K562 (cell line): ENCODE data around the gene SOST.

Experiments
- ELK3 ChIP-seq: fragments of 450-650 bp; formaldehyde crosslinking; IDR thresholded peaks from 2 replicates; pipeline ENCODE4 v1.4.0; 2020; ENCODE audit warnings: mild to moderate bottlenecking
- MAX ChIP-seq: sonication (generic); formaldehyde crosslinking; IDR thresholded peaks from 2 replicates; pipeline ENCODE4 v1.9.0; 2022; ENCODE audit warnings: mild to moderate bottlenecking, missing genetic modification reagents
- NRF1 ChIP-seq, 2 experiments: fragments of 450-650 bp; IDR thresholded peaks in 1 of 2; conservative IDR thresholded peaks in 1 of 2; 2 replicates each; pipeline ENCODE4 v1.6.1; 2014; ENCODE audit warnings: mild to moderate bottlenecking in 2 of 2
- SPI1 ChIP-seq: IDR thresholded peaks from 2 replicates; pipeline ENCODE4 v1.6.1; 2011; ENCODE audit warnings: low read depth, low read length, control low read depth, borderline replicate concordance
- TCF7L2 ChIP-seq: fragments of 150-350 bp; IDR thresholded peaks from 2 replicates; pipeline ENCODE4 v1.6.1; 2016; ENCODE audit warnings: low read depth, mild to moderate bottlenecking, low read length, moderate library complexity
- TRIM28 ChIP-seq: fragments of 450-650 bp; IDR thresholded peaks from 2 replicates; pipeline ENCODE4 v1.6.1; 2017
- WHSC1 ChIP-seq: IDR thresholded peaks from one replicate; pipeline ENCODE4 v1.6.1; 2012; ENCODE audit warnings: low read length, control low read depth, inconsistent platforms
- ZBTB34 ChIP-seq: fragments of 250-450 bp; sonication (Bioruptor Pico); IDR thresholded peaks from 2 replicates; pipeline ENCODE4 v1.8.0; 2021; ENCODE audit warnings: mild to moderate bottlenecking, moderate library complexity
- ZBTB49 ChIP-seq: sonication (generic); formaldehyde crosslinking; IDR thresholded peaks from 2 replicates; pipeline ENCODE4 v1.8.0; 2022; ENCODE audit warnings: missing genetic modification reagents, mild to moderate bottlenecking, borderline replicate concordance
- ZNF766 ChIP-seq: fragments of 200-800 bp; sonication (Bioruptor generic); conservative IDR thresholded peaks from 2 replicates; pipeline ENCODE4 v1.6.1; 2016; ENCODE audit warnings: missing genetic modification characterization, missing compliant biosample characterization

GRCh38 chr17:43710101-43710500 lies 48.5 kb downstream of the SOST start:
- no peak for TF ChIP-seq ZBTB34
- TF ChIP-seq ZNF766 = no peak
- no peak for TF ChIP-seq NRF1 (conservative IDR thresholded peaks at IDR 0.05 in 1 of 2, IDR thresholded peaks at IDR 0.05 in 1 of 2)
- TF ChIP-seq TRIM28 = no peak
- TF ChIP-seq WHSC1 = no peak
- no peak for TF ChIP-seq ELK3 (CRISPR knock-in tag)
- TF ChIP-seq ZBTB49 = no peak
- TF ChIP-seq TCF7L2 = no peak
- TF ChIP-seq SPI1 = no peak
- TF ChIP-seq MAX (CRISPR knock-in tag) = no peak
